Stomach (tissue), 4 donors: ENCODE results near the gene ATAD3A.

ENCODE experiments used
- CTCF ChIP-seq, 7 experiments: fragments of 450-650 bp in 4 of 7; fragments of 200-600 bp in 3 of 7; sonication (generic) in 3 of 7; IDR thresholded peaks; one replicate each; pipeline ENCODE4 v1.5.1; 2016 to 2019; ENCODE audit warnings: antibody characterized with exemption in 7 of 7, control low read depth in 2 of 7, mild to moderate bottlenecking in 1 of 7
- EP300 ChIP-seq: sonication (generic); formaldehyde crosslinking; IDR thresholded peaks from one replicate; pipeline ENCODE4 v1.6.1; 2017; ENCODE audit warnings: antibody characterized with exemption
- POLR2A ChIP-seq, 4 donors: fragments of 450-650 bp; IDR thresholded peaks; one replicate each; pipeline ENCODE4 v1.6.1; 2016; ENCODE audit warnings: antibody characterized with exemption in 4 of 4, control low read depth in 2 of 4, mild to moderate bottlenecking in 1 of 4, moderate library complexity in 1 of 4
- POLR2AphosphoS5 ChIP-seq, 3 donors: sonication (generic); formaldehyde crosslinking; IDR thresholded peaks; one replicate each; pipeline ENCODE4 v1.6.1; 2016; ENCODE audit warnings: antibody characterized with exemption in 3 of 3

- no peak for TF ChIP-seq POLR2A (IDR thresholded peaks at IDR 0.05)
- no peak for TF ChIP-seq CTCF (IDR thresholded peaks at IDR 0.05)
- no peak for TF ChIP-seq POLR2AphosphoS5 (IDR thresholded peaks at IDR 0.05)
- TF ChIP-seq EP300, result no peak
These were observed 4.7 kb upstream of the ATAD3A start for GRCh38 chr1:1507305-1507704.
